Tibial nerve (tissue), 4 donors: ENCODE measurements around the gene SLC16A6.

Experiments
- EP300 ChIP-seq, 2 donors: sonication (generic); formaldehyde crosslinking; IDR thresholded peaks; one replicate each; pipeline ENCODE4 v1.6.1; 2017; ENCODE audit warnings: antibody characterized with exemption in 2 of 2, mild to moderate bottlenecking in 1 of 2
- POLR2A ChIP-seq, 2 donors: fragments of 450-650 bp; IDR thresholded peaks; one replicate each; pipeline ENCODE4 v1.6.1; 2017; ENCODE audit warnings: antibody characterized with exemption in 2 of 2, mild to moderate bottlenecking in 2 of 2, moderate library complexity in 2 of 2
- TF ChIP-seq, protein P1 (sequence below), 5 experiments: fragments of 200-600 bp in 3 of 5; fragments of 450-650 bp in 2 of 5; sonication (generic) in 3 of 5; IDR thresholded peaks; one replicate each; pipeline ENCODE4 v1.5.1; 2016 to 2019; ENCODE audit warnings: antibody characterized with exemption in 5 of 5, mild to moderate bottlenecking in 3 of 5, moderate library complexity in 2 of 5

DNA sequence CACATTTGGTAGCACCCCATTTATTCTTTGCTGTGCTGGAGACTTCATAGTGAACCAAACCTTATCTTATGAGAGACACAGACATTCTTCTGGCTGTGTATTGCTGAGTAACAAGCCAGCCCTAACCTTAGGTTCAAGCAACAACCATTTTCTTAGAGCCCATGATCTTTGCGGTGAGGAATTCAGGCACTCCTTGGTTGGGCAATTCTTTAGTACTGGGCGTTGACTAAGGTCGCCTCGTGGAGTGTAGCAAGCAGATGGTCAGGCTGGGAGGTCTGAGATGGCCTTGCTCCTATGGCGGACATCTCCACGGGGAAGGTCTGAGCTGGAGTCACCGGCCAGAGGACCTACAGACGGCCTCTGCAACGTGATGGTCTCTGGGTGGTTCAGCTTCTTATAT lies 43.5 kb upstream of the SLC16A6 start:
- TF ChIP-seq, protein P1, sequence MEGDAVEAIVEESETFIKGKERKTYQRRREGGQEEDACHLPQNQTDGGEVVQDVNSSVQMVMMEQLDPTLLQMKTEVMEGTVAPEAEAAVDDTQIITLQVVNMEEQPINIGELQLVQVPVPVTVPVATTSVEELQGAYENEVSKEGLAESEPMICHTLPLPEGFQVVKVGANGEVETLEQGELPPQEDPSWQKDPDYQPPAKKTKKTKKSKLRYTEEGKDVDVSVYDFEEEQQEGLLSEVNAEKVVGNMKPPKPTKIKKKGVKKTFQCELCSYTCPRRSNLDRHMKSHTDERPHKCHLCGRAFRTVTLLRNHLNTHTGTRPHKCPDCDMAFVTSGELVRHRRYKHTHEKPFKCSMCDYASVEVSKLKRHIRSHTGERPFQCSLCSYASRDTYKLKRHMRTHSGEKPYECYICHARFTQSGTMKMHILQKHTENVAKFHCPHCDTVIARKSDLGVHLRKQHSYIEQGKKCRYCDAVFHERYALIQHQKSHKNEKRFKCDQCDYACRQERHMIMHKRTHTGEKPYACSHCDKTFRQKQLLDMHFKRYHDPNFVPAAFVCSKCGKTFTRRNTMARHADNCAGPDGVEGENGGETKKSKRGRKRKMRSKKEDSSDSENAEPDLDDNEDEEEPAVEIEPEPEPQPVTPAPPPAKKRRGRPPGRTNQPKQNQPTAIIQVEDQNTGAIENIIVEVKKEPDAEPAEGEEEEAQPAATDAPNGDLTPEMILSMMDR (IDR thresholded peaks at IDR 0.05), result no peak
- TF ChIP-seq POLR2A (IDR thresholded peaks at IDR 0.05), result no peak
- no peak for TF ChIP-seq EP300 (IDR thresholded peaks at IDR 0.05)
